GM21825 (cell line): ENCODE results near the gene HRH2.

Source experiments
- ATAC-seq: cut with Tn5 transposase; IDR thresholded peaks from one replicate; pipeline ENCODE4 v1.9.1; 2021; ENCODE audit warnings: mild to moderate bottlenecking, moderate library complexity; ENCODE audit not compliant: unreplicated experiment

Gene HRH2

GRCh38 chr5:175674731-175675346, 17.0 kb downstream of the HRH2 start:
- no peak for ATAC-seq

- no peak for ATAC-seq
Measured at GRCh38 chr5:175675873-175676272, 18.0 kb downstream of the HRH2 start.

GRCh38 chr5:175677571-175677970, 19.7 kb downstream of the HRH2 start:
- ATAC-seq, result no peak

- ATAC-seq, result no peak
Measured at GRCh38 chr5:175678074-175678473, 20.2 kb downstream of the HRH2 start.

GRCh38 chr5:175679411-175679810, 21.5 kb downstream of the HRH2 start:
- no peak for ATAC-seq

GRCh38 chr5:175680020-175680419, 22.1 kb downstream of the HRH2 start:
- ATAC-seq, result no peak

GRCh38 chr5:175680463-175680862, 22.6 kb downstream of the HRH2 start:
- ATAC-seq, result no peak

- ATAC-seq, result no peak
Measured at GRCh38 chr5:175681045-175681967, 23.4 kb downstream of the HRH2 start.

GRCh38 chr5:175681968-175682340, 24.1 kb downstream of the HRH2 start:
- ATAC-seq, result no peak

- no peak for ATAC-seq
Measured at GRCh38 chr5:175682664-175683063, 24.8 kb downstream of the HRH2 start.

- ATAC-seq, result no peak
Measured at GRCh38 chr5:175683231-175683630, 25.4 kb downstream of the HRH2 start.

GRCh38 chr5:175683921-175684320, 26.1 kb downstream of the HRH2 start:
- no peak for ATAC-seq

GRCh38 chr5:175684931-175685330, 27.1 kb downstream of the HRH2 start:
- ATAC-seq, result no peak

GRCh38 chr5:175685701-175686350, 28.0 kb downstream of the HRH2 start:
- ATAC-seq, result no peak

GRCh38 chr5:175686396-175686795, 28.5 kb downstream of the HRH2 start:
- ATAC-seq, result no peak

GRCh38 chr5:175686826-175687225, 29.0 kb downstream of the HRH2 start:
- no peak for ATAC-seq

- no peak for ATAC-seq
Measured at GRCh38 chr5:175687231-175687701, 29.4 kb downstream of the HRH2 start.

- ATAC-seq, result no peak
Measured at GRCh38 chr5:175688352-175689146, 30.7 kb downstream of the HRH2 start.

GRCh38 chr5:175689147-175689991, 31.5 kb downstream of the HRH2 start:
- no peak for ATAC-seq

GRCh38 chr5:175690025-175690424, 32.2 kb downstream of the HRH2 start:
- no peak for ATAC-seq
